GM18505 (cell line): Measurements from ENCODE around the gene SYT9.

ENCODE experiments used
- ATAC-seq: cut with Tn5 transposase; IDR thresholded peaks from one replicate; pipeline ENCODE4 v1.9.1; 2021; ENCODE audit not compliant: unreplicated experiment
- POLR2A ChIP-seq: IDR thresholded peaks from 4 replicates; pipeline ENCODE4 v1.6.1; 2011; ENCODE audit warnings: borderline replicate concordance; ENCODE audit not compliant: insufficient read depth, insufficient read length; ENCODE audit errors: extremely low read depth

SYT9 gene

GRCh38 chr11:7462706-7463105 lies 211.0 kb downstream of the SYT9 start:
- no peak for ATAC-seq
- TF ChIP-seq POLR2A, result no peak

- no peak for TF ChIP-seq POLR2A
- no peak for ATAC-seq
Observed at GRCh38 chr11:7467652-7468051, 215.9 kb downstream of the SYT9 start.

- ATAC-seq, result no peak
- TF ChIP-seq POLR2A, result no peak
Observed at GRCh38 chr11:7469351-7469865, 217.7 kb downstream of the SYT9 start.

GRCh38 chr11:7471071-7471470 lies 219.4 kb downstream of the SYT9 start:
- ATAC-seq, result no peak
- no peak for TF ChIP-seq POLR2A

GRCh38 chr11:7473717-7474116 lies 222.0 kb downstream of the SYT9 start:
- no peak for TF ChIP-seq POLR2A
- peak; percentile 71 for ATAC-seq

- no peak for TF ChIP-seq POLR2A
- no peak for ATAC-seq
Observed at GRCh38 chr11:7480113-7480512, 228.4 kb downstream of the SYT9 start.

- ATAC-seq, result no peak
- TF ChIP-seq POLR2A, result no peak
Observed at GRCh38 chr11:7484131-7484530, 232.4 kb downstream of the SYT9 start.

GRCh38 chr11:7484645-7485044 lies 232.9 kb downstream of the SYT9 start:
- TF ChIP-seq POLR2A, result no peak
- no peak for ATAC-seq

- no peak for ATAC-seq
- no peak for TF ChIP-seq POLR2A
Observed at GRCh38 chr11:7485186-7486097, 233.7 kb downstream of the SYT9 start, which contains the start of gene OLFML1. OLFML1 (plus strand) TSS chr11:7485506; CDS start chr11:7485876, 370 bp downstream.

GRCh38 chr11:7486098-7486780 lies 234.5 kb downstream of the SYT9 start:
- ATAC-seq, result no peak
- no peak for TF ChIP-seq POLR2A

- ATAC-seq, result no peak
- no peak for TF ChIP-seq POLR2A
Observed at GRCh38 chr11:7486781-7487140, 235.1 kb downstream of the SYT9 start.

GRCh38 chr11:7487360-7487759 lies 235.7 kb downstream of the SYT9 start:
- no peak for ATAC-seq

GRCh38 chr11:7488681-7489080 lies 237.0 kb downstream of the SYT9 start:
- no peak for TF ChIP-seq POLR2A
- ATAC-seq, result no peak

More at GRCh38 chr11:7487360-7487759, 235.7 kb downstream of the SYT9 start:
- no peak for TF ChIP-seq POLR2A
